ENCODE measurements around the gene IL1R2. TPM values are rescaled to one million over a fixed set of nuclear protein-coding genes. Genes with fewer than 3 reads are reported as not detected.

Gene IL1R2
- total RNA-seq, 6 experiments from 2014 or later = 5.5 to 22.8 (median 12.3) TPM

GRCh38 chr2:101962309-101962708 lies 29.5 kb upstream of the IL1R2 start:
- Histone ChIP-seq H3K9me3 (no peaks in the 10 kb centered on the region), H3K36me3 (no peaks in the 10 kb centered on the region), H3K27ac (peak overlapping the region; percentile 91 to 100 (median 99)), H3K4me1 (peaks cover 0 to 37% (median 8%) of the 10 kb centered on the region in 4 donors), H3K4me3 (peak overlapping the region; percentile 35 to 70 (median 62)), H3K27me3 (no peaks in the 10 kb centered on the region)
- intact Hi-C loops (cut with DNase I) = no loop called here
- no peak for TF ChIP-seq CTCF (IDR thresholded peaks at IDR 0.05)
- TF ChIP-seq POLR2A (IDR thresholded peaks at IDR 0.05) = no peak
- 32% methylated on average over 8 of the region's 11 CpGs for WGBS (ENCODE audit: insufficient coverage, low coverage, low lambda C conversion rate, missing lambda C conversion rate)
- ATAC-seq = peak; percentile 18 to 31 (median 22)
- peak in 1 of 3 donors; percentile 58 for DNase-seq

DNA sequence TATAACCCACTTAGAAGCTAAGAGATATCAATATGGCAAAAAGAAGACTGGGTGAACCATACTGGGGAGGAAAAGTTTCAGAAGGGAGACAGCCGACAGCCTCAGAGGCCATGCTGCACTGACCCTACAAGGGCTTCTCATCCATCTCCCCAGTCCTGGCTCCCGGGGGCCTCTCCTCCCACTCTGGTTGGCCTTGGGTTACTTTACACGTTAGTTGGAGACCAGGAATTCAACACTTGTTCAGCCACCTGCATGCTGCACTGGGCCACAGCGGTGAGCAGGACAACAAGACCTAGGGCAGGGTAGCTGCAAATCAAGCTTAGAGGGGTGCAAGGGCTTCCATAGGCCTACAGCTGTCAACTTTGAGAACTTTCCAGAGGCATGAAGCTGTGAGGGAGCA lies 28.6 kb upstream of the IL1R2 start:
- Histone ChIP-seq H3K36me3 (no peaks in the 10 kb centered on the region), H3K27ac (peak overlapping the region in 2 of 3 donors; percentile 99 to 100), H3K27me3 (no peaks in the 10 kb centered on the region), H3K9me3 (no peaks in the 10 kb centered on the region), H3K4me3 (peak overlapping the region in 2 of 3 donors; percentile 62 to 70), H3K4me1 (peaks cover 0 to 46% (median 10%) of the 10 kb centered on the region in 4 donors)
- intact Hi-C loops (cut with DNase I) = no loop called here
- 40% methylated on average over 1 of the region's 4 CpGs for WGBS (ENCODE audit: insufficient coverage, low coverage, low lambda C conversion rate, missing lambda C conversion rate)
- DNase-seq = peak in 1 of 3 donors; percentile 48
- TF ChIP-seq POLR2A (IDR thresholded peaks at IDR 0.05) = no peak
- no peak for TF ChIP-seq CTCF (IDR thresholded peaks at IDR 0.05)
- no peak for ATAC-seq

- DNase-seq (no peak), ATAC-seq (peak; percentile 29 to 68 (median 63))
- Histone ChIP-seq H3K36me3 (no peaks in the 10 kb centered on the region), H3K9me3 (no peaks in the 10 kb centered on the region), H3K4me3 (no peak overlapping the region), H3K27me3 (no peaks in the 10 kb centered on the region), H3K4me1 (peaks cover 0 to 26% (median 2%) of the 10 kb centered on the region in 4 donors), H3K27ac (peak overlapping the region in 1 of 3 donors; percentile 2)
- intact Hi-C loops (cut with DNase I) = no loop called here
- TF ChIP-seq CTCF (IDR thresholded peaks at IDR 0.05) (no peak), POLR2A (IDR thresholded peaks at IDR 0.05) (no peak)
- WGBS (ENCODE audit: insufficient coverage, low coverage, low lambda C conversion rate, missing lambda C conversion rate) = 60% methylated on average over 7 of the region's 7 CpGs
These were observed 23.8 kb upstream of the IL1R2 start for GRCh38 chr2:101967826-101968513.

- Histone ChIP-seq H3K36me3 (no peaks in the 10 kb centered on the region), H3K4me3 (no peak overlapping the region), H3K9me3 (no peaks in the 10 kb centered on the region), H3K4me1 (peaks cover 0 to 17% (median 2%) of the 10 kb centered on the region in 4 donors), H3K27me3 (no peaks in the 10 kb centered on the region), H3K27ac (no peak overlapping the region)
- DNase-seq (no peak), ATAC-seq (no peak)
- TF ChIP-seq POLR2A (IDR thresholded peaks at IDR 0.05) (no peak), CTCF (IDR thresholded peaks at IDR 0.05) (no peak)
- WGBS (ENCODE audit: insufficient coverage, low coverage, low lambda C conversion rate, missing lambda C conversion rate) = 100% methylated on average over 1 of the region's 3 CpGs
- intact Hi-C loops (cut with DNase I) = no loop called here
These were observed 22.0 kb upstream of the IL1R2 start for GRCh38 chr2:101969723-101970122.

Data from right lobe of liver (tissue), 6 donors.